ENCODE data around the gene HRAS. TPM values are rescaled to one million over a fixed set of nuclear protein-coding genes. Genes with fewer than 3 reads are reported as not detected.

Gene HRAS
- total RNA-seq, 1 experiment from 2014 or later = 104 TPM

DNA sequence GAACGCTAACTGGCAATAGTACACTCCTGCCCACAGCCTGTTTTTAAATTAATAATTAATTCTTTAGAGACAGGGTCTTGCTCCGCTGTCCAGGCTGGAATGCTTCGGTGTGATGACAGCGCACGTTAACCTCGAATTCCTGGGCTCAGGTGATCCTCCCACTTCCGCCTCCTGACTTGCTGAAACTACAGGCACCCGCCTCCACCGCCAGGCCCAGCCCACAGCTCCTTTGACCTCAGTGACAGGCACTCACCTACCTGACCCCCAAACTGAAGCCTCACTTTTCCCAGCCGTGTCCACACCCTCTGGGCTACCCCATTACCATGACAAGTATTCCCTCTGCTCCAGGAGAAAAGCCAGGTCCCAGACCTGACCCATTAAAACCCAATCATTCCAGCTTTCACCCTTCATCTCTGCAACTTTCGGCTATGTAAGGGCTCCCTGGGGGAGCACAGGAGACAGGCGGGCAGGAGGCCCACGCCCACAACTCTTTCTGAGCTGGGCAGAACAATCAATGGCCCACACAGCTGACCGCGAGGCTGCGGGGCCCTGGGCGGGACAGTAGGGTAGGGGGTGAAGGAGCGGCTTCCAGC, 24.4 kb upstream of the HRAS start:
- ChIA-PET CTCF (interaction anchor here (1.0 kb wide), 2 partner anchors 52 to 225 kb away, joined by 3 read pairs; no protein-coding TSS in a partner anchor), RAD21 (ENCODE audit: low non-redundant PET in 1 of 2, low total read pairs in 2 of 2, uncharacterized antibody in 2 of 2, unreplicated experiment in 2 of 2) (interaction anchor here in 1 of 2 experiments (1.1 kb wide), 1 partner anchor 16 kb away, joined by 7 read pairs; the partner anchor contains the start of gene PHRF1), POLR2A (interaction anchor here (1.4 kb wide), 1 partner anchor 16 kb away, joined by 7 read pairs; the partner anchor contains the start of gene PHRF1)
- Histone ChIP-seq H3K9me3 (ENCODE audit: control insufficient read depth in 1 of 2, insufficient read depth in 1 of 2, low read depth in 1 of 2, low read length in 2 of 2) (no peaks in the 10 kb centered on the region), H3K27ac (ENCODE audit: low read depth, low read length) (peak overlapping the region; percentile 97), H3K4me3 (replicated peaks in 1 of 2; ENCODE audit: low read depth in 1 of 2, low read length in 2 of 2) (peak overlapping the region; percentile 66 to 72), H3K4me1 (ENCODE audit: control insufficient read depth in 1 of 2, insufficient read depth in 2 of 2, low read length in 2 of 2) (peaks cover 23 to 41% of the 10 kb centered on the region in 2 experiments), H3K4me2 (ENCODE audit: low read length) (peak overlapping the region; percentile 83), H3K79me2 (ENCODE audit: insufficient read depth, low read length) (peaks cover 15% of the 10 kb centered on the region), H3K36me3 (ENCODE audit: control insufficient read depth in 1 of 2, insufficient read depth in 2 of 2, low read length in 2 of 2) (0 out of 4 replicates have a peak, but pooled peaks cover 0 to 3% of the 10 kb centered on the region in 2 experiments), H4K20me1 (ENCODE audit: insufficient read depth) (no peaks in the 10 kb centered on the region), H3K9ac (ENCODE audit: low read length) (peak overlapping the region; percentile 78), H3K27me3 (ENCODE audit: insufficient read depth, low read length) (no peaks in the 10 kb centered on the region), H2AFZ (ENCODE audit: low read depth, low read length, poor library complexity, severe bottlenecking) (no peak overlapping the region), H3K9me2 (ENCODE audit: insufficient read depth) (no peaks in the 10 kb centered on the region)
- DNase-seq (ENCODE audit: low read depth, low spot score) (peak; percentile 44), ATAC-seq (peak; percentile 29)
- BruUV-seq (replicated peaks) = no TSS peak
- TF ChIP-seq YY1 (IDR thresholded peaks at IDR 0.05; ENCODE audit: extremely low read depth, insufficient replicate concordance, low read depth, low read length) = no peak
- TF ChIP-seq POLR2AphosphoS5 (IDR thresholded peaks at IDR 0.05; ENCODE audit: low read depth, low read length) = peak; percentile 59
- TF ChIP-seq SP1 (IDR thresholded peaks at IDR 0.05; ENCODE audit: low read depth) = no peak
- TF ChIP-seq TCF7L2 (IDR thresholded peaks at IDR 0.05; ENCODE audit: borderline replicate concordance, extremely low read depth, insufficient read depth, insufficient read length) = no peak
- intact Hi-C loops (cut with micrococcal nuclease) = loop anchor here (1.0 to 2.0 kb wide), 2 partner anchors 23 to 52 kb away; partner anchors contain the start of gene LRRC56

DNA sequence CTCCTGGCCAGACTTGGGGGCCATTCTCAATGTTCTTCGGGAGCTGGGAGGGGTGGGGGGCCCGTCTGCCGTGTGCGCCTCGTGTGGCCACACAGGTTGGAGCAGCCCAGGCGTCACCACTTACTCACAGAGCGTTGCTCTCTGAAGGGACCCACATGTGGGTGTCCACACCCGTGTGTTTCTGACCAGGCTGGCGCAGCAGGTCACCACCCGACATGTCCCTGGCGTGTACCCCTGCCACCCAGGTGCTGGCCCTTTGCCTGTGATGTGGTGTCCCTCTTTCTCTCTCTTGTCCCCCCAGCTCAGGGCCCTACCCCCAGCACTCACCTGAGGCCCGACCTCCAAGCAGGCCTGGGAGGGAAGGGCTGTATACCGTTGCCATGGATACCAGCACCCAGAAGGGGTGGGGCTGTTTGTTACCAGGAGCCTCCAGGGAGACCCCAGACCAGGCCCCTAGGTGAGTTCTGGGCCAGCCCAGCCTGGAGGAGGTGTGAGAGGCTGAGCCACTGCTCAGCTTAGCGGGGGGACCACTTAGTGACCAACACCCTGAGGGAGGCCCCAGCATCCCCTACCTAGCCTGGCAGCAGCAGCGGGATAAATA, 23.7 kb upstream of the HRAS start:
- ATAC-seq (no peak), DNase-seq (ENCODE audit: low read depth, low spot score) (no peak)
- H3K9me3 ChIP-seq (ENCODE audit: control insufficient read depth in 1 of 2, insufficient read depth in 1 of 2, low read depth in 1 of 2, low read length in 2 of 2) = no peaks in the 10 kb centered on the region
- H3K36me3 ChIP-seq (ENCODE audit: control insufficient read depth in 1 of 2, insufficient read depth in 2 of 2, low read length in 2 of 2) = 0 out of 4 replicates have a peak, but pooled peaks cover 0 to 2% of the 10 kb centered on the region in 2 experiments
- ChIA-PET POLR2A (interaction anchor here (0.5 to 1.4 kb wide), 2 partner anchors 17 to 319 kb away, joined by 4 to 7 read pairs; partner anchors contain the start of gene PHRF1), CTCF (interaction anchor here (1.0 kb wide), 2 partner anchors 53 to 225 kb away, joined by 3 read pairs; no protein-coding TSS in a partner anchor), RAD21 (ENCODE audit: low non-redundant PET in 1 of 2, low total read pairs in 2 of 2, uncharacterized antibody in 2 of 2, unreplicated experiment in 2 of 2) (interaction anchor here in 1 of 2 experiments (1.1 kb wide), 1 partner anchor 17 kb away, joined by 7 read pairs; the partner anchor contains the start of gene PHRF1)
- no peak overlapping the region for H2AFZ ChIP-seq (ENCODE audit: low read depth, low read length, poor library complexity, severe bottlenecking)
- H4K20me1 ChIP-seq (ENCODE audit: insufficient read depth) = no peaks in the 10 kb centered on the region
- H3K27me3 ChIP-seq (ENCODE audit: insufficient read depth, low read length) = no peaks in the 10 kb centered on the region
- intact Hi-C loops (cut with micrococcal nuclease) = loop anchor here (1.0 kb wide), 1 partner anchor 53 kb away; no protein-coding TSS in a partner anchor
- peak overlapping the region; percentile 78 for H3K9ac ChIP-seq (ENCODE audit: low read length)
- BruUV-seq (replicated peaks) = no TSS peak
- no peaks in the 10 kb centered on the region for H3K9me2 ChIP-seq (ENCODE audit: insufficient read depth)
- TF ChIP-seq, protein P1, sequence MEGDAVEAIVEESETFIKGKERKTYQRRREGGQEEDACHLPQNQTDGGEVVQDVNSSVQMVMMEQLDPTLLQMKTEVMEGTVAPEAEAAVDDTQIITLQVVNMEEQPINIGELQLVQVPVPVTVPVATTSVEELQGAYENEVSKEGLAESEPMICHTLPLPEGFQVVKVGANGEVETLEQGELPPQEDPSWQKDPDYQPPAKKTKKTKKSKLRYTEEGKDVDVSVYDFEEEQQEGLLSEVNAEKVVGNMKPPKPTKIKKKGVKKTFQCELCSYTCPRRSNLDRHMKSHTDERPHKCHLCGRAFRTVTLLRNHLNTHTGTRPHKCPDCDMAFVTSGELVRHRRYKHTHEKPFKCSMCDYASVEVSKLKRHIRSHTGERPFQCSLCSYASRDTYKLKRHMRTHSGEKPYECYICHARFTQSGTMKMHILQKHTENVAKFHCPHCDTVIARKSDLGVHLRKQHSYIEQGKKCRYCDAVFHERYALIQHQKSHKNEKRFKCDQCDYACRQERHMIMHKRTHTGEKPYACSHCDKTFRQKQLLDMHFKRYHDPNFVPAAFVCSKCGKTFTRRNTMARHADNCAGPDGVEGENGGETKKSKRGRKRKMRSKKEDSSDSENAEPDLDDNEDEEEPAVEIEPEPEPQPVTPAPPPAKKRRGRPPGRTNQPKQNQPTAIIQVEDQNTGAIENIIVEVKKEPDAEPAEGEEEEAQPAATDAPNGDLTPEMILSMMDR (IDR thresholded peaks at IDR 0.05 in 2 of 3, conservative IDR thresholded peaks at IDR 0.05 in 1 of 3; ENCODE audit: borderline replicate concordance in 1 of 3, insufficient read depth in 1 of 3, low read depth in 2 of 3, low read length in 2 of 3) = 0 out of 6 replicates have a peak, but pooled peaks of 2 of the 3 experiments have one; percentile 9 to 22
- TF ChIP-seq TCF7L2 (IDR thresholded peaks at IDR 0.05; ENCODE audit: borderline replicate concordance, extremely low read depth, insufficient read depth, insufficient read length) (no peak), POLR2AphosphoS5 (IDR thresholded peaks at IDR 0.05; ENCODE audit: low read depth, low read length) (no peak), SP1 (IDR thresholded peaks at IDR 0.05; ENCODE audit: low read depth) (no peak)
- H3K4me1 ChIP-seq (ENCODE audit: control insufficient read depth in 1 of 2, insufficient read depth in 2 of 2, low read length in 2 of 2) = peaks cover 27 to 44% of the 10 kb centered on the region in 2 experiments
- H3K27ac ChIP-seq (ENCODE audit: low read depth, low read length) = peak overlapping the region; percentile 97
- H3K79me2 ChIP-seq (ENCODE audit: insufficient read depth, low read length) = peaks cover 15% of the 10 kb centered on the region
- H3K4me2 ChIP-seq (ENCODE audit: low read length) = peak overlapping the region; percentile 83
- peak overlapping the region; percentile 66 to 72; a peak in 3 of 4 replicates for H3K4me3 ChIP-seq (replicated peaks in 1 of 2; ENCODE audit: low read depth in 1 of 2, low read length in 2 of 2)

All from HCT116 (cell line).